G401 (cell line): ENCODE data around the gene OPCML. TPM values are rescaled to one million over a fixed set of nuclear protein-coding genes. Genes with fewer than 3 reads are reported as not detected.
"Not testable (repeated sequence)": the region's sequence is repeated elsewhere in the genome, so short reads cannot be mapped to it uniquely, and the experiment has no call there.

Experiments used
- DNase-seq: peaks from one replicate; pipeline ENCODE4 v3.0.0-alpha.2; 2015; ENCODE audit warnings: low spot score
- in situ Hi-C: cut with HindIII; loops from 2 replicates; pipeline ENCODE4 v1.10.0; 2016; ENCODE audit warnings: low sequenced_read_pairs, mixed read lengths
- total RNA-seq: library from RNA; depleted of rRNA; stranded (reverse); fragments of >200 nt; shearing (Covaris generic); gene quantifications from 2 replicates; pipeline ENCODE4 v1.2.3, GENCODE V29; 2014

OPCML gene
- total RNA-seq, 1 experiment from 2014 or later, result not detected

DNA sequence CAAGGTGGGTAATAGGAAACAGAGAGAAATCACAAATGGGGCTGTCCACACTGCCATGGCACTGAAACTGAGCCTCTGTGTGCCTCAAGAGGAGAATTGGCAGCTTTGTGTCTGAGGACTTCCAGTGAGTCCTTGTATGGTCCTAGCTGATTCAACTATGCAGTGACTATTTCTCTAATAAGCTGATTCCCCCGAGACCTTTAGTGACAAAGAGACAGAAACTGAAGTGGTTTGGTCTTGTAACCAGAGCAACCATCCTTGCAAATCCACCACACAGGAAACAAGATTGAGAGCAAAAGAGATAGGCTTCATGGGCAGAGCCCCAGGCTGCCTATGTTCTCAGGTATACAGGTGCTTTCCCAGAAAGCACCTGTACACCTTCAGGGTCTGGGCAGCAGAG, 1123.4 kb downstream of the OPCML start:
- in situ Hi-C loops, result no loop called here
- no peak for DNase-seq

DNA sequence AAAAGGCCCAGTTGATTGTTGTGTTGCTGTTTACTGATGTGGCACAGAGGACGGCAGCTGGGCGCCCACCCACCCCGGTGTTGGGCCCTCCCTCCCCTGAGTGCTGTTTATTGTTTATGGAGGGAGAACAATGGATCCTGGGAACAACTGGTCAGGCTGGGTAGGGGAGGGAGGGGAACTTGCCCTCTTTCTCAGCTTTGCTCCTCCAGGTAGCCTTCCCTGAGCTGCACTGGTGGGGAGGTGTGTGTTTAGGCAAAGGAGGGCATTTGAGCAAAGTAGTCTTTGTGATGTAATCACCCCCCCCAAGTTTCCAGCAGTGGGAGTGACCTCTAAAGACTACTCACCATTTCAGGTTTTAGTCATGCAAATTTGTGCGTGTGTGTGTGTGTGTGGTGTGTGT, 1126.6 kb downstream of the OPCML start:
- in situ Hi-C loops, result no loop called here
- no peak for DNase-seq

DNA sequence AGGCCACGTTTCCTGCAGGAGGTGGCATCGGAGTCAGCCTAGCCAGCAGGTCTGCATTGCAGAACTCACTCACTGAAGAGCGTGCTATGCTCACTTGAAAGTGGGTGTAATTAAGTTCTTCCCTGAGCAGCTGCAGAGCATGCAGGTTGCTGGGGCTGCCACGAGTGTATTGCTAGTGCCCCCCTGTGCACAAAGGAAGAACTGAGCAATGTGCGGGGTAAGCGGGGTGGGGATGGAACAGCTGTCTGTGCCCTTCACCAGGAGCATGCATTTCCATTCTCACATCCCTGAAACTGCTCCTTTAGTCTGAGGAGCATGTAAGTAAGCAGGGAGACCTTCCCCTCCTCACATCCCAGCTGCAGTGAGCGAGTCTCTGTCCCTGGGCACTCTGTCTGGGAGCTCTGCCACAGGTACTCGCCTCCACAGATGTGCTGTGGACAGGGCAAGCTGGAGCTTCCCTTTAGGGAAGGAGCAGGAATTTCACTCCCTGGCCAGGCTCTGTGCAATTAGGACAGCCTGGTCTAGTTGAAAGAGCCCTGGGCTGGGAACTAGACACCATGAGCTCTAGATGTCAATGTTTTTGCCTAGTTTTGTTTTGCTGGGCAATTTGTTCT, 1130.1 kb downstream of the OPCML start:
- in situ Hi-C loops, result no loop called here
- peak; percentile 58 for DNase-seq

DNA sequence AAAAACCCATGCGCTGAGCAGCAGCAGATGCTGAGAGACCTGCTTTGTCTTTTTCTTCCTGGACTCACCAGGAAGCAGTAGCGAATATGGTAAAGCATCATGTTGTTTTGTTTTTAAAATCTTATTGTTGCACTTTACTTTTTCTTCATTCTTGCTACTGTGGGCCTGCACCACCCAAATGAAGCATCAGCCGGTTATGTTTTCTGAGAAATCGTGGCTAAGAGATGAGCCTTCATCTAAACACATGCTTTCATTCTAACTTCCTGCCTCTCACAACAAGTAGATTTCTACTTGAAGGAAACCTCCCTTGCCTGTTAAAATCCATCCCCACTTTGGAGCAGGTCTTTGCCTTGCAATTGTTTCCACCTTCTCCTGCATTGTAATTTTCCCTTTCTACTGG, 1136.0 kb downstream of the OPCML start:
- DNase-seq, result no peak
- in situ Hi-C loops, result no loop called here

DNA sequence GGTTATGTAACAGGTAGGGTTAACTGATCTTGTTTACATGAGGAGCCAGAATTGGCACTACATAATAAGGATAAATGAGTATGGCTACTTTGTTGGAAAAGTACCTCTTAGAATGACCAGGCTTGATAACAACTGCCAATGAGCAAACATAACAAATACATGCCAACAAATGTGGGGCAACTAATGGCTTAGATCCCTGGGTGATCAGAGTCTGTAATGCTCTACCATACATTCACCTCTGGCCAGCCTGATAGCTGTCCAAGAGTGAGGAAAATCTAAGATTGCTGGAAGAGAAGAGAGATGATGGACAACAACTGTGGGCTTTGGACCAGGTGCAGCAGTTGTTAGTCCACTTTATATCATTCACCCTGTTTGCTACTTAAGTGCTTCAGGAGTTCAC, 1136.9 kb downstream of the OPCML start:
- no peak for DNase-seq
- in situ Hi-C loops, result no loop called here

DNA sequence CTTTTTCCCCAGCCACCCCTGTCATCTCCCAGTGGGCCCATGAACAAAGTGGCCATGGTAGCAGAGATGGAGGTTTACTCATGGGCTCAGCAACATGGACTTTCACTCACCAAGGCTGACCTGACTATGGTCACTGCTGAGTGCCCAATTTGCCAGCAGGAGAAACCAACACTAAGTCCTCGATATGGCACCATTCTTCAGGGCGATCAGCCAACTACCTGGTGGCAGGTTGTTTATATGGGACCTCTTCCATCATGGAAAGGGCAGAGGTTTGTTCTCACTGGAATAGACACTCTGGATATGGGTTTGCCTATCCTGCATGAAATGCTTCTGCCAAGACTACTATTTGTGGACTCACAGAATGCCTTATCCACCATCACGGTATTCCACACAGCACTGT, 1152.8 kb downstream of the OPCML start:
- no peak for DNase-seq
- in situ Hi-C loops, result no loop called here

DNA sequence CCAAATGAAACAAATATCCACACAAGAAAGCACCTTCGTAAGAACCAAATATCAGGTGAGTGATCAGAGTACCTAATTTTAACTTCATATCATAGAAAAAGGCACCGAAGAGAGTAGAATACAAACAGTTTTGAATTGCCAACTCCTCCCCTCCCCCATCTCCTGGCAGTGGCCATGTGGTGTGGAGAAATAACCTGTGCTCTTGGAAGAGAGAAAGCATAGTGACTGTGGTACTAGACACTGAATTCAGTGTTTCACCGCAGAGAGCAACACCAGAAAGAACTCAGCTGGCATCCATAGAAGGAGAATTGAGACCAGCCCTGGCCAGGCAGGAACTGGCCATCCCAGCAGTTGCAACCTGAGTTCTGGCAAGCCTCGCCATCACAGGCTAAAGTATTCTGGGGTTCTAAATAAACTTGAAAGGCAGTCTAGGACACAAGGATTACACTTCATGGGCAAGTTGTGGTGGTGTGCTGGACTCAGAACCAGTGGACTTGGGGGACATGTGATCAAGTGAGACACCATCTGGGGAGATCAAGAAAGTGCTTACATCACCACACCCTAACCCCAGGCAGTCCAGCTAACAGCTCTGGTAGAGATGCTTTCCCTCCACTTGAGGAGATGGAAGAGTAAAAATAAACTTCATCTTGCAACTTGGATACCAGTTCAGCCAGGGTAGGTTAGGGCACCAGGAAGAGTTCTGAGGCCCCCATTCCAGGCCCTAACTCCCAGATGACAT, 1158.7 kb downstream of the OPCML start:
- peak; percentile 16 for DNase-seq
- in situ Hi-C loops, result no loop called here

DNA sequence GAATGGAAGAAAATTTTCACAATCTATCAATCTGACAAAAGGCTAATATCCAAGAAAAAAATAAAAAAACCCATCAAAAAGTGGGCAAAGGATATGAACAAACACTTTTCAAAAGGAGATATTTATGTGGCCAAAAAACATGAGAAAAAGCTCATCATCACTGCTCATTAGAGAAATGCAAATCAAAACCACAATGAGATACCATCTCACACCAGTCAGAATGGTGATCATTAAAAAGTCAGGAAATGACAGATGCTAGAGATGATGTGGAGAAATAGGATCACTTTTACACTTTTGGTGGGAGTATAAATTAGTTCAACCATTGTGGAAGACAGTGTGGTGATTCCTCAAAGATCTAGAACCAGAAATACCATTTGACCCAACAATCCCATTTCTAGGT, 1162.2 kb downstream of the OPCML start:
- DNase-seq, in situ Hi-C loops: not testable (repeated sequence)

DNA sequence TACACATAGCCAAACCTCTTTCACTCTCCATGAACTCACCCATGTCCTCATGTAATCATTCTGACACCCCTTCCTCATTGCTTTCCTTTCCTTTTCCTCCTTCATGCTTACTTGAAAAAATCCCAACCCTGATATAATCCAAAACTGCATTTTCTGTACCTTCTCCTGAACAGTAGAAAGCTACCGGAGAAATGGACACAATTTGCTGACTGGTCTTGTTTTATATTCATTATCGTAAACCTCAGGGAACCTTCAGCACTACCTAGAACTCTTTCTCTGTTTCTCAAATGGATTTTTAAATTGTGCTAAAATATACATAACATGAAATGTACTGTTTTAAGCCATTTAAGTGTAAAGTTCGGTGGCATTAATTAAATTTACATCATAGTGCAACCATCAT, 1165.0 kb downstream of the OPCML start:
- DNase-seq, result no peak
- in situ Hi-C loops, result no loop called here

DNA sequence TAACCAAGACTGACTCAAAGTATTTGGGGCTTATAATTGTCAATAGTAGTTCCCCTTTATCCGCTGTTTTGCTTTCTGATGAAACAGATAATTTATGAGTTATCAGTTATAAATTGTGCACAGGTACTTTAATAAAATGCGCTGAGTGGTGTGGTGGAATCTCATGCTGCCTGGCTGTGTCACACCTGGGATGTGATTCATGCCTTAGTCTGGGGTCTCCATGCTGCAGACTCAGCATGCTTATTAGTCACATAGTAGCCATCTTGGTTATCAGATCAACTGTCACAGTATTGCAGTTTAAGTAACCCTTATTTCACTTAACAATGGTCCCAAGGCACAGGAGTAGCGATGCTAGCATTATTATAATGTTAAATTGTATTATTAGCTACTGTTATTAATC, 1166.7 kb downstream of the OPCML start:
- in situ Hi-C loops, result no loop called here

More for the DNA sequence above, 1166.7 kb downstream of the OPCML start:
- no peak for DNase-seq
